ENCODE results near the gene CUEDC1.

CUEDC1 gene

GRCh38 chr17:57993471-57994365 is 38.5 kb upstream of the CUEDC1 start:
- peak in 1 of 2 experiments; percentile 60 for DNase-seq (ENCODE audit: low read depth in 1 of 2, low spot score in 1 of 2)
- TF ChIP-seq JUND (IDR thresholded peaks at IDR 0.05; ENCODE audit: low read depth) = no peak
- in situ Hi-C loops (cut with HindIII; ENCODE audit: low pct_unique_long_range_greater_than_20kb, low sequenced_read_pairs) = no loop called here

- in situ Hi-C loops (cut with HindIII; ENCODE audit: low pct_unique_long_range_greater_than_20kb, low sequenced_read_pairs) = no loop called here
- no peak for DNase-seq (ENCODE audit: low read depth in 1 of 2, low spot score in 1 of 2)
Measured at GRCh38 chr17:57991537-57991936, 36.3 kb upstream of the CUEDC1 start.

GRCh38 chr17:57990037-57990436 is 34.8 kb upstream of the CUEDC1 start:
- in situ Hi-C loops (cut with HindIII; ENCODE audit: low pct_unique_long_range_greater_than_20kb, low sequenced_read_pairs) = no loop called here
- no peak for DNase-seq (ENCODE audit: low read depth in 1 of 2, low spot score in 1 of 2)
- TF ChIP-seq JUND (IDR thresholded peaks at IDR 0.05; ENCODE audit: low read depth) = no peak

More at GRCh38 chr17:57991537-57991936, 36.3 kb upstream of the CUEDC1 start:
- TF ChIP-seq JUND (IDR thresholded peaks at IDR 0.05; ENCODE audit: low read depth) = no peak

- DNase-seq (ENCODE audit: low read depth in 1 of 2, low spot score in 1 of 2) = peak; percentile 82 to 83
- in situ Hi-C loops (cut with HindIII; ENCODE audit: low pct_unique_long_range_greater_than_20kb, low sequenced_read_pairs) = no loop called here
- TF ChIP-seq JUND (IDR thresholded peaks at IDR 0.05; ENCODE audit: low read depth) = no peak
Measured at GRCh38 chr17:57988301-57989250, 33.4 kb upstream of the CUEDC1 start.

- DNase-seq (ENCODE audit: low read depth in 1 of 2, low spot score in 1 of 2) = peak; percentile 81 to 85
- no peak for TF ChIP-seq JUND (IDR thresholded peaks at IDR 0.05; ENCODE audit: low read depth)
Measured at GRCh38 chr17:57987581-57988300, 32.5 kb upstream of the CUEDC1 start, which contains the start of gene VEZF1. Gene VEZF1 (minus strand): TSS chr17:57988254. CDS start chr17:57988111, 143 bp downstream.

GRCh38 chr17:57986841-57987580 is 31.8 kb upstream of the CUEDC1 start:
- in situ Hi-C loops (cut with HindIII; ENCODE audit: low pct_unique_long_range_greater_than_20kb, low sequenced_read_pairs) = no loop called here
- DNase-seq (ENCODE audit: low read depth in 1 of 2, low spot score in 1 of 2) = peak; percentile 58 to 71
- no peak for TF ChIP-seq JUND (IDR thresholded peaks at IDR 0.05; ENCODE audit: low read depth)

More at GRCh38 chr17:57987581-57988300, 32.5 kb upstream of the CUEDC1 start, which contains the start of gene VEZF1:
- in situ Hi-C loops (cut with HindIII; ENCODE audit: low pct_unique_long_range_greater_than_20kb, low sequenced_read_pairs) = no loop called here

GRCh38 chr17:57985675-57985974 is 30.4 kb upstream of the CUEDC1 start:
- in situ Hi-C loops (cut with HindIII; ENCODE audit: low pct_unique_long_range_greater_than_20kb, low sequenced_read_pairs) = no loop called here
- peak; percentile 82 for TF ChIP-seq JUND (IDR thresholded peaks at IDR 0.05; ENCODE audit: low read depth)
- DNase-seq (ENCODE audit: low read depth in 1 of 2, low spot score in 1 of 2) = peak in 1 of 2 experiments; percentile 70

- no peak for DNase-seq (ENCODE audit: low read depth in 1 of 2, low spot score in 1 of 2)
- in situ Hi-C loops (cut with HindIII; ENCODE audit: low pct_unique_long_range_greater_than_20kb, low sequenced_read_pairs) = no loop called here
- no peak for TF ChIP-seq JUND (IDR thresholded peaks at IDR 0.05; ENCODE audit: low read depth)
Measured at GRCh38 chr17:57984936-57985674, 29.9 kb upstream of the CUEDC1 start.

- in situ Hi-C loops (cut with HindIII; ENCODE audit: low pct_unique_long_range_greater_than_20kb, low sequenced_read_pairs) = no loop called here
- TF ChIP-seq JUND (IDR thresholded peaks at IDR 0.05; ENCODE audit: low read depth) = no peak
- DNase-seq (ENCODE audit: low read depth in 1 of 2, low spot score in 1 of 2) = no peak
Measured at GRCh38 chr17:57984261-57984890, 29.2 kb upstream of the CUEDC1 start.

- no peak for TF ChIP-seq JUND (IDR thresholded peaks at IDR 0.05; ENCODE audit: low read depth)
- in situ Hi-C loops (cut with HindIII; ENCODE audit: low pct_unique_long_range_greater_than_20kb, low sequenced_read_pairs) = no loop called here
Measured at GRCh38 chr17:57983446-57983845, 28.2 kb upstream of the CUEDC1 start.

More at GRCh38 chr17:57983446-57983845, 28.2 kb upstream of the CUEDC1 start:
- no peak for DNase-seq (ENCODE audit: low read depth in 1 of 2, low spot score in 1 of 2)
